Activated T-cell treated with anti-CD3 and anti-CD28 coated beads for 48 hours (primary cell): ENCODE results near the gene KANK2.

ENCODE experiments used
- DNase-seq: peaks from one replicate; pipeline ENCODE4 v3.0.0-alpha.2; 2020; ENCODE audit warnings: low read depth

Gene KANK2

GRCh38 chr19:11197291-11198174 is at the start of gene KANK2:
Gene KANK2, minus strand, starts transcription at chr19:11197545. Its CDS starts 3,034 bp downstream, at chr19:11194511.
- peak; percentile 76 for DNase-seq

GRCh38 chr19:11246941-11247340 is 49.6 kb upstream of the KANK2 start:
- DNase-seq = no peak

GRCh38 chr19:11244846-11245589 is 47.7 kb upstream of the KANK2 start:
- DNase-seq = no peak

GRCh38 chr19:11243798-11244169 is 46.4 kb upstream of the KANK2 start:
- DNase-seq = no peak

GRCh38 chr19:11242864-11243797 is 45.8 kb upstream of the KANK2 start:
- DNase-seq = peak; percentile 88

- no peak for DNase-seq
Measured at GRCh38 chr19:11242025-11242424, 44.7 kb upstream of the KANK2 start.

- no peak for DNase-seq
Measured at GRCh38 chr19:11240008-11240444, 42.7 kb upstream of the KANK2 start.

- DNase-seq = no peak
Measured at GRCh38 chr19:11239377-11240000, 42.1 kb upstream of the KANK2 start, which contains the start of gene ANGPTL8. Gene ANGPTL8, plus strand, starts transcription at chr19:11239619. Its CDS starts 19 bp downstream, at chr19:11239638.

- DNase-seq = no peak
Measured at GRCh38 chr19:11238781-11239376, 41.5 kb upstream of the KANK2 start.

- no peak for DNase-seq
Measured at GRCh38 chr19:11238041-11238440, 40.7 kb upstream of the KANK2 start.

- DNase-seq = no peak
Measured at GRCh38 chr19:11237321-11237720, 40.0 kb upstream of the KANK2 start.

- DNase-seq = no peak
Measured at GRCh38 chr19:11236324-11237301, 39.3 kb upstream of the KANK2 start.

- DNase-seq = no peak
Measured at GRCh38 chr19:11234486-11235075, 37.2 kb upstream of the KANK2 start.

GRCh38 chr19:11233073-11233472 is 35.7 kb upstream of the KANK2 start:
- DNase-seq = no peak

- DNase-seq = no peak
Measured at GRCh38 chr19:11232555-11232954, 35.2 kb upstream of the KANK2 start.

GRCh38 chr19:11230621-11231386 is 33.5 kb upstream of the KANK2 start:
- DNase-seq = no peak

GRCh38 chr19:11227195-11227886 is 30.0 kb upstream of the KANK2 start:
- DNase-seq = no peak

GRCh38 chr19:11226716-11227166 is 29.4 kb upstream of the KANK2 start:
- no peak for DNase-seq
